ENCODE results near the gene ZNF436.

ZNF436 gene

GRCh38 chr1:23369335-23370013 lies at the start of gene ZNF436:
ZNF436 (minus strand) TSS chr1:23369836; CDS start chr1:23368005, 1,831 bp downstream.
- peak; percentile 44 for DNase-seq

DNA sequence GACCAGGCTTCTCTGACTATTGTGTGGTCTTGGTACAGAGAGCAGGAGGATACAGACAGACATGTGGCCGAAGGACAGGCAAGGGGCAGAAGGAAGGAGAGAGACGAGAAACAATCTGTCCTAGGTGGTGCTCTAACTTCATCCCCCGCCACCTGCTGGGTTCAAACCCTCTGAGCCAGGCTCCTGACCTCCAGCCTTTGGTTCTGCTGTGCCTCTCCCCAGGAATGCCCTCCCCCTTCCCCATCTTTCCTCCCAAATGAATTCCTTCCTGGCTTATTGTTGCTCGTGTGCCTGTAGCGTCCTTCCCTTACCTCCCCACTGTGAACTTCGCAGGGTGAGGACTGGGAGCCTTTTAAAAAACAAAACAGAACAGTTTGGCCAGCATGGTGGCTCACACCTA lies 49.5 kb upstream of the ZNF436 start:
- DNase-seq, result no peak

DNA sequence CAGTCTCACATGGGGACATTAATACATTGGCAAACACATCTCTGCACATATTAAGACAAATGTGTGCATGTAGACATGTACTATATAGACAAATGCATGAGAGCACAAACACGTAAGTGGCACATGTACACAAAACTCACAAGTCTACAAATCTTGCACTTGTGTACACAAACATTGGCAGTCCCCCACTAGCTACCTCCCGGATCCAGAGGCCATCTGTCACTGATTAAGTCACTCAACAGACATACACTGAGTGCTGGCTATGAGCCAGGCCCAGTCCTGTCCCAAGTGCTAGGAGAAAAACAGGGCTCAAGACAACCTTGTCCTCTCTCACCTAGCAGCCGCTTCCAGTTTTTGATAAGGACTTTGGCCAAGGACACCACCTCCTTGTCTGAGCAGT lies 47.9 kb upstream of the ZNF436 start:
- DNase-seq, result peak; percentile 57

DNA sequence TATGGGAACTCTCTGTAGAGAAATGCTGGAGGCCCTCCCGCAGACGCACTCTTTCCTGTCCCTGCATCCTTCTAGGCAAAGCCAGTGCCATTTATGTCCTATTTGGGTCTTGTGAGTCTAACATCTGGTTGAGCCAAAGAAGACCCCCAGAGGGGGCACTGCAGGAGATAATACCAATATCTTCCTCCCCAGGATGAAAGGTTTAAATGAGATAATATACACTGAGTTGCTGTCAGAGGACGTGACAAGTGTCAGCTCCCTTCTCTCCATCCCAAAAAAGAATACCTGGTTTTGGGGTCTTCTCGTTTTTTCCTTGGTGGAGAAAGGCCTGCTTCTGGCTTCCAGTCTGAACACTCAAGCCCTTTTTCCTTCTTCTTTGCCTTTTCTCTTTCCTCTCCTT lies 47.3 kb upstream of the ZNF436 start:
- no peak for DNase-seq

DNA sequence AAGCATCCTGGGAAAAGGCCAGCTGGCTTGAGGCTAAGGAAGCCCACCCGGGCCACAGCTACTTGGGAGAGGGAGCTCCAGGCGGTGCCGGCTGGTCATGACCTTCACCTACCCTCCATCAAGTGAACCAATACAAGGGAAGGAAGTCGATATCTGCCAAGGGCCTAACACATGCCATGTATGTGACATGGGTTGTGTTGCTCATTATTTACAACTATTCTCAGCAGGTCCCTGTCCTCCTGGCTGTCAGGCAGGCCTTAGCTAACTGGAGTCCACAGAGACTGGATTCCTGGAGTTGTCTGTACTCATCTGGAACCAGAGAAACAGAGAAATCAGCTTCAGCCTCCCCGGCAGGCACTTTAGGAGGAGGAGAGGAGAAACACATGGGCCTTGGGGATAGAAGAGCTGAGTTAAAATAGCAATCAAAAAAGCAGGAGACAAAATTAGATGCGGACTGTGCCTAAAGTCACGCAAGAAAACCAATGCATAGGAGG lies 39.2 kb upstream of the ZNF436 start:
- no peak for DNase-seq

- no peak for DNase-seq
These were observed 37.5 kb upstream of the ZNF436 start for GRCh38 chr1:23407016-23407630.

- no peak for DNase-seq
These were observed 36.3 kb upstream of the ZNF436 start for GRCh38 chr1:23405946-23406345.

DNA sequence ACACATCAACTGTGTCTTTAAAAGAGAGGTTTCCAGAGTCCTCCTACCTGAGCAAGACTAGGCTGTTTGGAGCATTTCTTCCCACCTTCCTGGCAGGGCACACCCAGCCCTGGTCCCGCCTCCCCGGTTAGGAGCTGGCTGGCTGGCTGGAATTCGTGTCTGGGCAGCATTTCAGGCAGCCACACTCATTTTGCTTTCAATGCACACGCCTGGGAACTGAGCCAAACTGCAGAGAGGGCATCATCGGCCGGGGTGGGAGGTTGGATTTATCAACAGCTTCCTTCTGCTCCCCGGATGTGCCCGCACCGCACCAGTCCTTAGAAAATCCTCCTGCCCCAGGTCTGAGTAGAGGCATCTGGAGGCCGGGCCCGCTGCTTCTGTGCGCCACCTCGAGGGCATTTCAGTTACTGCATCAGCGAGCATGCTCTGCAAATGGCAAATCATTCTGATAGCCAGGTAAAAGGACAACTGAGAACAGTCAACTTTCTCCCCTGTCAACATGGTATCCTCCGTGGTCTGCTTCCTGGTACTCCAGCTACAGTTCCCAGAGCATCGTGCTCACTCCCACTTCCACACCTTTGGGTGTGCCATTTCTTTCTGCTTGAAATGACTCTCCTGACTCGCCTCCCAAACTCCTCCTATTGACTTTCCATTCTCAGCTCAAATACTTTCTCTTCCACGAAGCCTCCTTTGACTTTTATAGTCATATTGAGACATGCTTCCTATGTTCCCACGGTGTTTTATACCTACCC lies 34.3 kb upstream of the ZNF436 start:
- DNase-seq, result peak; percentile 86

GRCh38 chr1:23403355-23403734 lies 33.7 kb upstream of the ZNF436 start:
- DNase-seq, result no peak

GRCh38 chr1:23403038-23403336 lies 33.4 kb upstream of the ZNF436 start:
- DNase-seq, result no peak

- DNase-seq, result no peak
These were observed 32.8 kb upstream of the ZNF436 start for GRCh38 chr1:23402286-23403037.

- no peak for DNase-seq
These were observed 31.7 kb upstream of the ZNF436 start for GRCh38 chr1:23401313-23401712.

DNA sequence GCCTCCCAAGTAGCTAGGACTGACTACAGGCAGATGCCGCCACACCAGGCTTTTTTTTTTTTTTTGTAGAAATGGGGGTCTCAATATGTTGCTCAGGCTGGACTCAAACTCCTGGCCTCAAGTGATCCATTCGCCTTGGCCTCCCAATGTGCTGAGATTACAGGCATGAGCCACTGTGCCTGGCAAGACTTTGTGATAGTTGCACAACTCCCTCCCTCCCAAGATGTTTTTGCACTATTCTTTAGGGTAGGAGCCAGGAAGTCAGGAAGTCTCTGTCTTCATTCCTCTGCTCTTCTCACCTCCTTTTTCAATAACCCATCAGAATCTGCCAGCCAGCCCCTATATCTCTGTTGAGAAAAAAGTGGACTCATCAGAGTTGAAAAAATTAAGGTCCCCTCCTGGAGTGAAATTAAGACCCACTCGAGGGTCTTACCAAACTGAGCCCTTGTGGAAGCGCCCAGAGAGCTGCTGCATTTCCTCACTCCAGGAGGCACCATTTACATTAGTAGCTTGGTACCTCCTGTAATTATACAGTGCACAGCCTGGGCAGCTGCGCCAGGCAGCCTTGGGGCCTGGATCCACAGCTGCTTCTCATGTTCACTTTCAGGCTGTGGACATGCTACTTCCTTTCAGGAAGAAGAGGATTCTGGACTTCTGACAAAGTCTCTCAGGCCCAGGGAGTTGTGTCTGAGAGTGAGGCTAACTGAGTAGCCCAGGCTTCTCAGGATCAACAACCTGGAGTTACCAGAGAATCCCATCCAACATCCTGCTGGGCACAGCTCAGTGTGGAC lies 30.9 kb upstream of the ZNF436 start:
- no peak for DNase-seq

GRCh38 chr1:23399229-23399628 lies 29.6 kb upstream of the ZNF436 start:
- DNase-seq, result no peak

DNA sequence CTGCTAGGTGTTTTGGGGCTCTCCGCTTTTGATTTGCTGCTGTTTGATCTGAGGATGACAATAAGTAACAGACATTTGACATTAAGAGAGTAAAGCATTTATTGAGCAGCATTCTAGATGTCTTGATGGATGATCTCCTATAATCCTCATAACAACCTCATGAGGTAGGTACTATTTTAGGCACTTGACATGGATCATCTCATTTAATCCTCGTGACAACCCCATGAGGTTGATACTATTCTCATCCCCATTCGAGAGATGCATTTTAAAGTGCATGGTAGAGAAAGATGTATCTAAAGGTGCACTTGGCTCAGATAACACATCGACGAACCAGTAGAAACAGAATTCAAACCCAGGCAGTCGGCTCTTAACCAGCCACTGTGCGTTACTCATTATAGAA lies 28.3 kb upstream of the ZNF436 start:
- no peak for DNase-seq

DNA sequence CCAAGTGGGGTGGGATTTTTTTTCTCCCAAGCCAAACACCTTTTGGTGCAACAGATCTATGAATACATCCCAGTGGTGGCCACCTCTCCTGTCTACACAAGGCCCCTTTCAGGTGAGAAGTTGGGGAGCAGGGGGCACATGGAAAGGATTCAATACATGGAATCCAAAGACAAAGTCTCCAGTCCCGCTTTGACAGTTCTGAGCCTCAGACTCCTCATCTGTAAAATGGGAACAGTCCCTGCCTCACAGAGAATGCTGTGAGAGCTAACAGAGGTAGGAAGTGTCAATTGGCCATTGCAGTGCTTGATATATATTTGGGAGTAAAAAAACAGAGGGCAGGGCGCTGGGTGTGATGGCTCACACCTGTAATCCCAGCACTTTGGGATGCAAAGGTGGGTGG lies 26.7 kb upstream of the ZNF436 start:
- DNase-seq, result no peak

DNA sequence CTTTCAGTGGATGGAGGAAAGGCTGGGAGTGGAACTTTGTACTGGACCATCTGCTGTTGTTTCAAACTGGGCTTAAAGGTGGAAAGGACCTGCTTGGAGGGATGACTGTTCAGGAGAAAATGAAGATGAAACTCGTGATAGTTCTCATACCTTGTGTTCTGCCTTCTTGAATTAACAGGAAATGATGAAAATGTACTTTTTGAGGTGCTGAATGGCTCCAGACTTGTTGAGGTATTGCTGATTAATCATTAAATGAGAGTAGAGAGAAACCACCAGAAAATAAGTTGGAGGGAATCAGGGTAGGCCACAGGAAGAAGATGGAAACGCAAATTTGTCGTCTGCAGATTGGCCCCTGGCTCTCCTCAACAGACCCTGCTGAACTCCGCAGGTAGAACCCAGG lies 26.2 kb upstream of the ZNF436 start:
- DNase-seq, result no peak

GRCh38 chr1:23395154-23395724 lies 25.6 kb upstream of the ZNF436 start:
- no peak for DNase-seq

- DNase-seq, result no peak
These were observed 25.0 kb upstream of the ZNF436 start for GRCh38 chr1:23394684-23395083.

DNA sequence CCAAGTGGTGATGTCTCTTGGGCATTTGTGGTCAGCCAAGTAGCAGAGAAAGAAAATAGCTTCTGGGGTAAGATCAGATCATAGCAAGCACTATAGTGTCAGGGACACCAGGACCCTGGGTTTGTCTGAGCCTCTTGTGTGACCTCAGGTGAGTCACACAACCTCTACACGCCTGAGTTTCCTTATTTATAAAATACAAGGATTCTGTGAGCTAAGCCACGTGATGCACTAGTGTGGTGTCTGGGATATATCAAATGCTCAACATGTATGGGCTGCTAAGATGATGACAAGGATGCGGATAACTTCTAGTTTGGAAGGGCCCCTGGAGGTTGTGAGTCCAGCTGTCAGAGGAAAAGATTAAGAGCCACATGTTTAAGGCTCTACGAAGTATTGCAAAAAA lies 24.5 kb upstream of the ZNF436 start:
- no peak for DNase-seq

- DNase-seq, result no peak
These were observed 24.1 kb upstream of the ZNF436 start for GRCh38 chr1:23393706-23394105.

GRCh38 chr1:23392125-23392855 lies 22.7 kb upstream of the ZNF436 start:
- no peak for DNase-seq
